Esophagus muscularis mucosa (tissue), 4 donors: ENCODE measurements around the gene LAMB1. TPM values are rescaled to one million over a fixed set of nuclear protein-coding genes. Genes with fewer than 3 reads are reported as not detected.

ENCODE experiments used
- DNase-seq: peaks from one replicate; pipeline ENCODE4 v3.0.0-alpha.2; 2017; ENCODE audit errors: extremely low spot score
- H3K27ac ChIP-seq, 4 donors: fragments of 200-600 bp; sonication (generic); replicated peaks in 1 of 4; 1 replicate in 3 of 4; 2 replicates in 1 of 4; pipeline ENCODE4 v1.5.1; 2016 to 2019; ENCODE audit warnings: mild to moderate bottlenecking in 1 of 4
- H3K27me3 ChIP-seq, 4 donors: fragments of 200-600 bp; sonication (generic); one replicate each; pipeline versions ENCODE4 v1.5.1 to v1.6.0; 2016 to 2019
- H3K36me3 ChIP-seq, 4 donors: fragments of 200-600 bp; sonication (generic); one replicate each; pipeline ENCODE4 v1.5.1; 2016 to 2019
- H3K4me1 ChIP-seq, 4 donors: fragments of 200-600 bp; sonication (generic); one replicate each; pipeline ENCODE4 v1.5.1; 2016 to 2019
- H3K4me3 ChIP-seq, 4 donors: fragments of 200-600 bp; sonication (generic); 1 replicate in 2 of 4; 2 replicates in 2 of 4; pipeline ENCODE4 v1.5.1; 2016 to 2019; ENCODE audit warnings: mild to moderate bottlenecking in 4 of 4, moderate library complexity in 1 of 4
- H3K9me3 ChIP-seq, 4 donors: fragments of 200-600 bp; sonication (generic); 1 replicate in 3 of 4; 2 replicates in 1 of 4; pipeline ENCODE4 v1.5.1; 2016 to 2019
- EP300 ChIP-seq: sonication (generic); formaldehyde crosslinking; IDR thresholded peaks from one replicate; pipeline ENCODE4 v1.6.1; 2017; ENCODE audit warnings: antibody characterized with exemption
- POLR2A ChIP-seq: fragments of 450-650 bp; IDR thresholded peaks from one replicate; pipeline ENCODE4 v1.6.1; 2017; ENCODE audit warnings: antibody characterized with exemption, moderate library complexity, mild to moderate bottlenecking, low read depth
- POLR2AphosphoS5 ChIP-seq, 2 donors: sonication (generic); formaldehyde crosslinking; IDR thresholded peaks; one replicate each; pipeline ENCODE4 v1.6.1; 2017; ENCODE audit warnings: antibody characterized with exemption in 2 of 2
- WGBS: methylation state at CpG from one replicate; pipeline ENCODE4 v1.1.5; 2018; 5-methylcytosine and 5-hydroxymethylcytosine counted together
- intact Hi-C: fragments of 100-400 bp; cut with DNase I; formaldehyde crosslinking; loops from one replicate; pipeline ENCODE4 v1.15.1; 2023
- total RNA-seq, 4 donors: library from RNA; depleted of rRNA; stranded (reverse); fragments of >200 nt; gene quantifications; one replicate each; pipeline versions ENCODE4 v1.1.0 to v1.2.1, GENCODE V29; 2016
- TF ChIP-seq, protein P1 (sequence below), 3 experiments: fragments of 200-600 bp in 2 of 3; fragments of 450-650 bp in 1 of 3; sonication (generic) in 2 of 3; IDR thresholded peaks; one replicate each; pipeline ENCODE4 v1.5.1; 2017 to 2019; ENCODE audit warnings: antibody characterized with exemption in 3 of 3, mild to moderate bottlenecking in 2 of 3, moderate library complexity in 1 of 3

The LAMB1 gene
- total RNA-seq, 4 donors from 2014 or later: 167 to 240 (median 219) TPM

DNA sequence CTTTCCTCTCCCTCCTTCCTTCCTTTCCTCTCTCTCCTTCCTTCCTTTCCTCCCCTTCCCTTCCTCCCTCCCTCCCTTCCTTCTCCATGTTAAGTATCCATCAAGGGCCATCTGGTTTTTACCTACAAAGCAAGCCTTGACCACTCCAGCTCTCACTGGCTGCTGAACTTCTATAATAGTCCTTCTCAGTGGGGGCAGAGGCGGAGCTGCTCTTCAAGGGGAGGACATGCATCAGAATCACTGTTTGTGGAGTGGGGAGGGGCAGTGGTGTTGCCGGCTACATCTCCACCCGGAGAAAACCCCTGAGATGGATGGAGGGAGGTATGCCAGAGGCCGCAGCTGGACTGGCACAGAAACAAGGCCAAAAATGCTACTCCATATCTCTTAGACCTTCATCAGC is 25.9 kb downstream of the LAMB1 start:
- no peaks in the 10 kb centered on the region for H3K27me3 ChIP-seq
- H3K27ac ChIP-seq: peak overlapping the region in 2 of 4 donors; percentile 5 to 59
- H3K4me3 ChIP-seq: no peak overlapping the region
- intact Hi-C loops: no loop called here
- WGBS: 91% methylated on average over 4 of the region's 4 CpGs
- no peaks in the 10 kb centered on the region for H3K9me3 ChIP-seq
- peaks cover 23 to 72% (median 51%) of the 10 kb centered on the region in 4 donors for H3K4me1 ChIP-seq
- peaks cover 18 to 83% (median 51%) of the 10 kb centered on the region in 4 donors for H3K36me3 ChIP-seq
- no peak for DNase-seq
- TF ChIP-seq EP300 (no peak), POLR2AphosphoS5 (IDR thresholded peaks at IDR 0.05) (no peak), POLR2A (no peak)
- TF ChIP-seq, protein P1, sequence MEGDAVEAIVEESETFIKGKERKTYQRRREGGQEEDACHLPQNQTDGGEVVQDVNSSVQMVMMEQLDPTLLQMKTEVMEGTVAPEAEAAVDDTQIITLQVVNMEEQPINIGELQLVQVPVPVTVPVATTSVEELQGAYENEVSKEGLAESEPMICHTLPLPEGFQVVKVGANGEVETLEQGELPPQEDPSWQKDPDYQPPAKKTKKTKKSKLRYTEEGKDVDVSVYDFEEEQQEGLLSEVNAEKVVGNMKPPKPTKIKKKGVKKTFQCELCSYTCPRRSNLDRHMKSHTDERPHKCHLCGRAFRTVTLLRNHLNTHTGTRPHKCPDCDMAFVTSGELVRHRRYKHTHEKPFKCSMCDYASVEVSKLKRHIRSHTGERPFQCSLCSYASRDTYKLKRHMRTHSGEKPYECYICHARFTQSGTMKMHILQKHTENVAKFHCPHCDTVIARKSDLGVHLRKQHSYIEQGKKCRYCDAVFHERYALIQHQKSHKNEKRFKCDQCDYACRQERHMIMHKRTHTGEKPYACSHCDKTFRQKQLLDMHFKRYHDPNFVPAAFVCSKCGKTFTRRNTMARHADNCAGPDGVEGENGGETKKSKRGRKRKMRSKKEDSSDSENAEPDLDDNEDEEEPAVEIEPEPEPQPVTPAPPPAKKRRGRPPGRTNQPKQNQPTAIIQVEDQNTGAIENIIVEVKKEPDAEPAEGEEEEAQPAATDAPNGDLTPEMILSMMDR (IDR thresholded peaks at IDR 0.05): no peak

DNA sequence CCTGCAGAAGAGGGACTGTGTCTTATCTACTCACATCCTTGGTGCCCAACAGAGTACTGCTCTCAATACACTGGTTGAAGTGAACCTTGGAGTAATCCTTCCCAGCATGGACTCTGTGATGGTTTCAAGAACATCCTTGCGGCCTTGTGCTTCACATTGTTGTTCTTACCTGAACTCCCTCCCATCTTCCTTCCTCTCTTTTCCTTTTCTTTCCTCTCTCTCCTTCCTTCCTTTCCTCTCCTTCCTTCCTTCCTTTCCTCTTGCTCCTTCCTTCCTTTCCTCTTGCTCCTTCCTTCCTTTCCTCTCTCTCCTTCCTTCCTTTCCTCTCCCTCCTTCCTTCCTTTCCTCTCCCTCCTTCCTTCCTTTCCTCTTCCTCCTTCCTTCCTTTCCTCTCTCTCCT is 26.3 kb downstream of the LAMB1 start:
- intact Hi-C loops: no loop called here
- DNase-seq: no peak
- H3K27me3 ChIP-seq: no peaks in the 10 kb centered on the region
- WGBS: 100% methylated on average over 1 of the region's 1 CpG
- TF ChIP-seq POLR2AphosphoS5 (IDR thresholded peaks at IDR 0.05): no peak
- TF ChIP-seq, protein P1 (IDR thresholded peaks at IDR 0.05): no peak
- H3K4me1 ChIP-seq: peaks cover 27 to 72% (median 51%) of the 10 kb centered on the region in 4 donors
- H3K36me3 ChIP-seq: peaks cover 18 to 83% (median 49%) of the 10 kb centered on the region in 4 donors
- H3K27ac ChIP-seq: peak overlapping the region in 3 of 4 donors; percentile 1 to 59 (median 49)
- no peak overlapping the region for H3K4me3 ChIP-seq
- no peaks in the 10 kb centered on the region for H3K9me3 ChIP-seq

DNA sequence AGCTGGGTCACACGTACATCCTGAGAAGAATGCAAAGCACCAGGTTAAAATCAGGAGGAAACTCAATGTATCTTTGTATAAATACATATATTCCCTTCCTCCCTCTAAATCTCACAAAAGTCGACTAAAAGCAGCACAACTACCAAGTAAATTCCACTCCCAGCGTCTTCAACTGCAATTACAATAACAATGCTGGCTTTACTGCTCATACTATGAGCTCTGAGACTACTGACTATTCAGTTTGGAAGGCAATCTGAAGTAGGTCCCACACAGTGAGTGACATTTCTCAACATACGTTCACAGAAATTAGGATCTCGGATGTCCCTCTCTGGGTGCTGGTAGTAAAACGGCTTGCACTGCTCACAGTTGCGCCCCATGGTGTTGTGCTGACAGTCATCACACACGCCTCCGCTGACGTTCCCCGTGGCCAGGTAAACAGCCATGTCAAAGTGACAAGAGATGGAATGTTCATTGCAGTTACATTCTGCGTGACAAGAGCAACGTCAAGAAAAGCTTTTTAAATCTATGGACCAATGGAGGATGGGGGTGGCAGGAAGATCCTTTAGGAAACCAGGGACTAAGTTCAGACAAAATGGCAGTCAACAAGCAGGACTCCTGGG is 27.5 kb downstream of the LAMB1 start:
- no peaks in the 10 kb centered on the region for H3K9me3 ChIP-seq
- DNase-seq: no peak
- peak overlapping the region in 2 of 4 donors; percentile 76 to 84 for H3K27ac ChIP-seq
- no peaks in the 10 kb centered on the region for H3K27me3 ChIP-seq
- peaks cover 18 to 82% (median 50%) of the 10 kb centered on the region in 4 donors for H3K36me3 ChIP-seq
- TF ChIP-seq POLR2A (no peak), EP300 (no peak), POLR2AphosphoS5 (IDR thresholded peaks at IDR 0.05) (no peak)
- TF ChIP-seq, protein P1 (IDR thresholded peaks at IDR 0.05): no peak
- 87% methylated on average over 13 of the region's 13 CpGs for WGBS
- H3K4me3 ChIP-seq: no peak overlapping the region
- intact Hi-C loops: no loop called here
- peaks cover 38 to 72% (median 53%) of the 10 kb centered on the region in 4 donors for H3K4me1 ChIP-seq

DNA sequence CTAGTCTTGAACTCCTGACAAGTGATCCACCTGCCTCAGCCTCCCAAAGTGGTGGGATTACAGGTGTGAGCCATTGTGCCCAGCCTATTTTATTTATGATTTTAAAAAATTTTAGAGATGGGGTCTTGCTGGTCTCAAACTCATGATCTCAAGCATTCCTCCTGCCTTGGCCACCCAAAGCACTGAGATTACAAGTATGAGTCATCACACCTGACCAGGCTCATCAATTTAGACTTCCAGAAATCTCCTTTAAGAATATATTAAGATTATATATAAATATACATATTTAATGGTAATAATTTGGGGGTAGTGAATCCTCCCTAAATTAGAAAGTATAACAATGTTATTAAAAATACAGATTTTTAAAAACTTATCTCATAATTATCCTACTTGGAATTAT is 29.1 kb downstream of the LAMB1 start:
- H3K4me1 ChIP-seq: peaks cover 48 to 73% (median 55%) of the 10 kb centered on the region in 4 donors

More for the DNA sequence above, 29.1 kb downstream of the LAMB1 start:
- no peaks in the 10 kb centered on the region for H3K9me3 ChIP-seq
- intact Hi-C loops: no loop called here
- H3K36me3 ChIP-seq: peaks cover 18 to 66% (median 40%) of the 10 kb centered on the region in 4 donors
- H3K27me3 ChIP-seq: no peaks in the 10 kb centered on the region
- TF ChIP-seq POLR2A (no peak), EP300 (no peak), POLR2AphosphoS5 (IDR thresholded peaks at IDR 0.05) (no peak)
- TF ChIP-seq, protein P1 (IDR thresholded peaks at IDR 0.05): no peak
- DNase-seq: no peak
- peak overlapping the region; percentile 76 to 87 (median 82) for H3K27ac ChIP-seq
- no peak overlapping the region for H3K4me3 ChIP-seq
